ENCODE measurements around the gene MAGI1. TPM values are rescaled to one million over a fixed set of nuclear protein-coding genes. Genes with fewer than 3 reads are reported as not detected.
A peak's percentile ranks its signal among the peaks of the same experiment; 100 is the strongest.
"Not testable (repeated sequence)": the region's sequence is repeated elsewhere in the genome, so short reads cannot be mapped to it uniquely, and the experiment has no call there.

Gene MAGI1
- total RNA-seq, 1 donor: 13.0 TPM

DNA sequence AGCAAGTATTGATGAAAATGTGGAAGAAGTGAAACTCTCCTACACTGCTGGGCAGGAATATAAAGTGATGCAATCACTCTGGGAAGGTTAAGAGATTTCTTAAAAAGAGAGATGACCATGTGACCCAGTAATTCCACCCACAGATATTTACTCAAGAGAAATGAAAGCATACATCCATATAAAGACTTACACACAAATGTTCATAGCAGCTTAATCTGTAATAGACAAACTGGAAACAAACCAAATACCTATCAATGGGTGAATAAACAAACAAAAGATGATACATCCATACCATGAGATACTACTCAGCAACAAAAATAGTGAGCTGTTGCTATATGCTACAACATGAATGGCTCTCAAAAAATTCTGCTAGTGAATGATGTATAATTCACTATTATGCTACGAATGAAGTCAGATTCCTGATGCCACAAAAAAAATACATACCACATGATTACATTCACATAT is 463.3 kb downstream of the MAGI1 start:
- no peak overlapping the region for H3K4me3 ChIP-seq (ENCODE audit: low read depth, low read length)
- TF ChIP-seq, protein P1, sequence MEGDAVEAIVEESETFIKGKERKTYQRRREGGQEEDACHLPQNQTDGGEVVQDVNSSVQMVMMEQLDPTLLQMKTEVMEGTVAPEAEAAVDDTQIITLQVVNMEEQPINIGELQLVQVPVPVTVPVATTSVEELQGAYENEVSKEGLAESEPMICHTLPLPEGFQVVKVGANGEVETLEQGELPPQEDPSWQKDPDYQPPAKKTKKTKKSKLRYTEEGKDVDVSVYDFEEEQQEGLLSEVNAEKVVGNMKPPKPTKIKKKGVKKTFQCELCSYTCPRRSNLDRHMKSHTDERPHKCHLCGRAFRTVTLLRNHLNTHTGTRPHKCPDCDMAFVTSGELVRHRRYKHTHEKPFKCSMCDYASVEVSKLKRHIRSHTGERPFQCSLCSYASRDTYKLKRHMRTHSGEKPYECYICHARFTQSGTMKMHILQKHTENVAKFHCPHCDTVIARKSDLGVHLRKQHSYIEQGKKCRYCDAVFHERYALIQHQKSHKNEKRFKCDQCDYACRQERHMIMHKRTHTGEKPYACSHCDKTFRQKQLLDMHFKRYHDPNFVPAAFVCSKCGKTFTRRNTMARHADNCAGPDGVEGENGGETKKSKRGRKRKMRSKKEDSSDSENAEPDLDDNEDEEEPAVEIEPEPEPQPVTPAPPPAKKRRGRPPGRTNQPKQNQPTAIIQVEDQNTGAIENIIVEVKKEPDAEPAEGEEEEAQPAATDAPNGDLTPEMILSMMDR (IDR thresholded peaks at IDR 0.05; ENCODE audit: insufficient read depth, low read length): no peak
- DNase-seq (ENCODE audit: low read depth): peak; percentile 81

DNA sequence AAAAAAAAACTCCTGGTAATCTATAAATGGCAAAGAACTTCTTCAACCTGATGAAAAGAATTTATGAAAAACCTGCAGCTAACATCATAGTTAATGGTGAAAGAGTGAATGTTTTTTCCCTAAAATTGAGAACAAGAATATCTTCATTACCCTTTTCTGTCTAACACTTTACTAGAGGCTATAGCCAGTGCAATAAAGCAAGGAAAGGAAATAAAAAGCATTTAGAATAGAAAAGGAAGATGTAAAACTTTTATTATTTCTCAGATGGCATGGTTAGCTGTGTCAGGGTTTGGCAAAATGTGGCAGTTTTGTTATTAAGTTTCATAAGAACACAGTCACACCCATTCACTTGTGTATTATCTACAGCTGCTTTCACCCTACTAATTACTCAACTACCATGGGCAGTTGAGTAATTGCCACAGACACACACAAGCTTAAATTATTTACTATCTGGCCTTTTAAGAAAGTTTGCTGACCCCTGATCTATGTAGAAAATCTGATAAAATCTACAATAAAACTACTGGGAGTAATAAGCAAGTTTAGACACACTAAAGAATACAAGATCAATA is 465.1 kb downstream of the MAGI1 start:
- TF ChIP-seq, protein P1 (IDR thresholded peaks at IDR 0.05; ENCODE audit: insufficient read depth, low read length): no peak
- no peak overlapping the region for H3K4me3 ChIP-seq (ENCODE audit: low read depth, low read length)
- DNase-seq (ENCODE audit: low read depth): no peak

DNA sequence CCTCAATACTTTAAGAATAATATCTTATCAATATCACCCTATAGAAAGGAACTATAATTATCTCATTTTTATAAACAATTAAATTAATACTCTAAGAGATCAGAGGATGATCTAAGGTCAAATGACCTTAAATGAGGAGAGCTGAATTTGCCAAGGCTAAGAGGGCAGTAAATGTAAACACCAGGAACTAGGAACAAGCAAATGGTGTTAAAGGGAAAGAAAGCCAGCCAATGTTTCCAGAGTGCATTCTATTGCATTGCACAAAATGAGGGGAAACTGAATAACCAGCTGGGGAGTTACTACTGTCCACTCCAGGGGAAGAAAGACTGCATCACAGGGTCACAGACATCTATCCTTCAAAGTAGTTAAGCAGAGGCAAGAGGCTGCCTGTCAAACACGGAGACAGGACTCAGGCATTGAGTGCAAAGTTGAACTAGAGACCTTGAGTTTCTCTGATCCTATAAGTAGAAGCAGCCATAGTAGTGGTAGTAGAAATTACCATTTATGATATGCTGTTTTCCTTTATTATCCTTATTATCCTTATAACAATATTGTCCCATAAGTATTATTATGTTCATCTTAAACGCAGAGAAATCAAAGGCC is 466.4 kb downstream of the MAGI1 start:
- no peak overlapping the region for H3K4me3 ChIP-seq (ENCODE audit: low read depth, low read length)
- TF ChIP-seq, protein P1 (IDR thresholded peaks at IDR 0.05; ENCODE audit: insufficient read depth, low read length): no peak
- no peak for DNase-seq (ENCODE audit: low read depth)

DNA sequence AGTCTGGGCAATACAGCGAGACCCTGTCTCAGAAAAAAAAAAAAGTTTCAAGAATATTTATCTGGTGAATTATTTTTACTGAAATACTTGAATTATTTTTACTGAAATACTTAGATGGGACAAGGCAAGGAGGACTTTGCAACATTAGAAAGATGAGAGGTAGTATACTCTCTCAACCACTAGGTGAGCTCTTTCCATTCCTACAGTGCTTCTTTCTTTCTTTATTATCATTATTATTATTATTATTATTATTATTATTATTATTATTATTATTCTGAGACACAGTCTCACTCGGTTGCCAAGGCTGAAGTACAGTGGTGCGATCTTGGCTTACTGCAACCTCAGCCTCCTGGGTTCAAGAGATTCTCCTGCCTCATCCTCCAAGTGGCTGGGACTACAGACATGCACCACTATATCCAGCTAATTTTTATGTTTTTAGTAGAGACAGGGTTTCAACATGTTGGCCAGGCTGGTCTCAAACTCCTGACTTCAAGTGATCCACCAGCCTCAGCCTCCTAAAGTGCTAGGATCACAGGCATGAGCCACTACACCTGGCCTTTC is 468.8 kb downstream of the MAGI1 start:
- TF ChIP-seq, protein P1 (IDR thresholded peaks at IDR 0.05; ENCODE audit: insufficient read depth, low read length): peak; percentile 33
- no peak overlapping the region for H3K4me3 ChIP-seq (ENCODE audit: low read depth, low read length)

DNA sequence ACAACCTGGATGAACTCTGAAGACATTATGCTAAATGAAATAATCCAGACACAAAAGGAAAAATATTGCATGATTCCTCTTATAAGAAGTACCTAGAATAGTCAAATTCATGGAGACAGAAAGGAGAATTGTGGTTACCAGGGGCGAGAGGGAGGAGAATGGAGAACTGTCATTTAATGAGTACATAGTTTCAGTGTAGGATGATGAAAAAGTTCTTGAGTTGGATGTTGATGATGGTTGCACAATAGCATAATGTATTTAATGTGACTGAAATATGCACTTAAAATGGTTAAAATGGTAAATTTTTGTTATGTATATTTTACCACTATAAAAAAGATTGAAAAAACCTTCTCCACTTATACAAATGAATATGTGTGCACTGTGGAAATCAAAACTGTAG is 469.6 kb downstream of the MAGI1 start:
- no peak for DNase-seq (ENCODE audit: low read depth)
- TF ChIP-seq, protein P1 (IDR thresholded peaks at IDR 0.05; ENCODE audit: insufficient read depth, low read length): no peak
- H3K4me3 ChIP-seq (ENCODE audit: low read depth, low read length): no peak overlapping the region

More for the DNA sequence above, 468.8 kb downstream of the MAGI1 start:
- no peak for DNase-seq (ENCODE audit: low read depth)

DNA sequence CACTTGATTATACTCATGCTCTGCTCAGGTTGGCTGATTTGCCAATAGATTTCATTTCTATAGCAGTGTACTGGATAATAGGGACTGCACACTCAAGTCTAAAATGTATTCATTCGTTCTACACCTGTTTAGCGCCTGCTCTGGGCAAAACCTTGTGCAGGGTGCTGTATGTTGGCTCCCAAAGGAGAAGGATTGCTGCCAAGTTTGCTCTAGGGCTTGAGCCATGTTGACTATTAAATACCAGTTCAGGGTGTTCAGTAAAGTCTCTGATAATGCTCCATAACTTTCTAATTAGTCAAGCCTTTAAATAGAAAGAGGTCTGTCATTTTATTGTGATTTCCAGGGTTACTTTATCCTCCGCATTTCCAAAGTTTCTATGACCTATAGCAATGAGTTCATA is 470.2 kb downstream of the MAGI1 start:
- DNase-seq (ENCODE audit: low read depth): peak; percentile 43
- TF ChIP-seq, protein P1 (IDR thresholded peaks at IDR 0.05; ENCODE audit: insufficient read depth, low read length): no peak
- no peak overlapping the region for H3K4me3 ChIP-seq (ENCODE audit: low read depth, low read length)

DNA sequence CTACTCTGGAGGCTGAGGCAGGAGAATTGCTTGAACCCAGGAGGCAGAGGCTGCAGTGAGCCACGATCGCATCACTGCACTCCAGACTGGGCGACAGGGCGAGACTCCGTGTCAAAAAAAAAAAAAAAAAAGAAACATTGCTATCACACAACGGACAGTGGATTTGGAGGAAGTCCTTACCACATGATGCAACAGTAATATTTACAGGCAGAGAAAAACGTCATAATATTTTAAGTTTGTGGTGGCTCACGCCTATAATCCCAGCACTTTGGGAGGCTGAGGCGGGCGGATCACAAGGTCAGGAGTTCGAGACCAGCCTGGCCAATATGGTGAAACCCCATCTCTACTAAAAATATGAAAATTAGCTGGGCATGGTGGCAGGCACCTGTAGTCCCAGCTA is 473.0 kb downstream of the MAGI1 start:
- not testable (repeated sequence) for DNase-seq (ENCODE audit: low read depth); H3K4me3 ChIP-seq (ENCODE audit: low read depth, low read length)
